BLaER1 treated with 17β-estradiol and CSF1 and Interleukin-3, amounts not matched to agents 10 nM and 100 nM (cell line): Measurements from ENCODE around the gene CDRT15L2.
"Not testable (repeated sequence)": the region's sequence is repeated elsewhere in the genome, so short reads cannot be mapped to it uniquely, and the experiment has no call there.

ENCODE experiments used
- H3K27ac ChIP-seq, 11 experiments: shearing (Covaris generic); formaldehyde crosslinking; 2 replicates each; pipeline ENCODE4 v1.8.1; 2022
- H3K27me3 ChIP-seq, 11 experiments: shearing (Covaris generic); formaldehyde crosslinking; 2 replicates each; pipeline ENCODE4 v1.8.1; 2022
- H3K36me3 ChIP-seq, 11 experiments: shearing (Covaris generic); formaldehyde crosslinking; 2 replicates each; pipeline ENCODE4 v1.8.1; 2022
- H3K4me1 ChIP-seq, 10 experiments: shearing (Covaris generic); formaldehyde crosslinking; 2 replicates each; pipeline ENCODE4 v1.8.1; 2022
- H3K4me2 ChIP-seq, 11 experiments: shearing (Covaris generic); formaldehyde crosslinking; 2 replicates each; pipeline ENCODE4 v1.8.1; 2022
- H3K4me3 ChIP-seq, 10 experiments: shearing (Covaris generic); formaldehyde crosslinking; 2 replicates each; pipeline ENCODE4 v1.8.1; 2022
- H3K9ac ChIP-seq, 11 experiments: shearing (Covaris generic); formaldehyde crosslinking; 2 replicates each; pipeline ENCODE4 v1.8.1; 2022
- H3K9me3 ChIP-seq, 11 experiments: shearing (Covaris generic); formaldehyde crosslinking; replicated peaks in 1 of 11; 2 replicates each; pipeline ENCODE4 v1.8.1; 2022
- H4K20me1 ChIP-seq, 11 experiments: shearing (Covaris generic); formaldehyde crosslinking; 2 replicates each; pipeline ENCODE4 v1.8.1; 2022
- Cebpa-rat ChIP-seq, 11 experiments: shearing (Covaris generic); IDR thresholded peaks; 2 replicates each; pipeline ENCODE4 v1.8.1; 2022

Gene CDRT15L2

DNA sequence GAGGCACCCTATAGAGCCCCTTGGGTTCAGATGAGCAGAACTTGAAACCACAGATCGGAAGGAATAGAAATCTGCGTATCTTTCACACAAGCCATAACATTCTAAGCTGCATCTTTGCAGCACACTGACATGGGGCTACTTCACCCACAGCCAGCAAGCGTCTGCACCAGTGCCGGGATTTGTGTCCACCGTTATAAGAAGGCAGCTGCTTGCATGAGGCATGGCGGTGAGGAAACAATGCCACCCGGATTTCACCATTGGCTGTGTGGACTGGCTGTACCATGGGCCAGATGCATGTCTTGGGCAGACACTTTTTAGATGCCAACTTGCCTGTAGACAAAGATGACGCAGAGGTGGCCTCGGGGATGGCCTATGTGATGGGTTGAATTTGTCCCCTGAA lies 20.5 kb upstream of the CDRT15L2 start:
- not testable (repeated sequence) for H3K4me1 ChIP-seq, H3K4me3 ChIP-seq, H3K9me3 ChIP-seq, H3K9ac ChIP-seq, H3K4me2 ChIP-seq, H3K27me3 ChIP-seq, H3K36me3 ChIP-seq, H4K20me1 ChIP-seq, H3K27ac ChIP-seq

DNA sequence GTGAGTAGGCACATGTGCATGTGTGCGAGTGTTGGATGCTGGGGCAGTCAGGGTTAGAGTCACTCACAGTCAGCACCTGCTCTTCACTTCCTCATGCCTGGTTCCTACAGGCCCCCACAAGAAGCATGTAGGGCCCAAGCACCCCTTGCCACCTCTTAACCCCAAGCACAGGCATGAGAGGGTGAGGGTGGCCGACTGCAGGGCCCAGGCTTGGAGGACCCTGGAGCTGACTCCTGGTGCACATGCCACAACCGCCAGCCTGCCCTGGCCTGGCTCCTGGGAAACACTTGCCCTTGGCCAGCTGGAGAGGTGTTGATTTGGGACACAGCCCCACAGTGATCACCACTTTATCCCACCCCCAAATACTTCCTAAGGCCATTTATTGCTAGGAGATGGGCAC lies 16.9 kb upstream of the CDRT15L2 start:
- Histone ChIP-seq H3K9ac (no peak overlapping the region), H3K4me1 (0 out of 20 replicates have a peak, but pooled peaks cover 0 to 4% (median 0%) of the 10 kb centered on the region in 10 experiments), H4K20me1 (no peaks in the 10 kb centered on the region), H3K9me3 (no peaks in the 10 kb centered on the region), H3K4me3 (no peak overlapping the region), H3K4me2 (no peak overlapping the region), H3K36me3 (no peaks in the 10 kb centered on the region), H3K27ac (no peak overlapping the region), H3K27me3 (no peaks in the 10 kb centered on the region)
- TF ChIP-seq Cebpa-rat (IDR thresholded peaks at IDR 0.05) = no peak

GRCh38 chr17:20565245-20565644 lies 14.3 kb upstream of the CDRT15L2 start:
- H3K36me3 ChIP-seq, H3K4me2 ChIP-seq, H3K27me3 ChIP-seq, H3K4me3 ChIP-seq, H3K9me3 ChIP-seq, H3K27ac ChIP-seq, H3K4me1 ChIP-seq, H4K20me1 ChIP-seq, H3K9ac ChIP-seq: not testable (repeated sequence)

DNA sequence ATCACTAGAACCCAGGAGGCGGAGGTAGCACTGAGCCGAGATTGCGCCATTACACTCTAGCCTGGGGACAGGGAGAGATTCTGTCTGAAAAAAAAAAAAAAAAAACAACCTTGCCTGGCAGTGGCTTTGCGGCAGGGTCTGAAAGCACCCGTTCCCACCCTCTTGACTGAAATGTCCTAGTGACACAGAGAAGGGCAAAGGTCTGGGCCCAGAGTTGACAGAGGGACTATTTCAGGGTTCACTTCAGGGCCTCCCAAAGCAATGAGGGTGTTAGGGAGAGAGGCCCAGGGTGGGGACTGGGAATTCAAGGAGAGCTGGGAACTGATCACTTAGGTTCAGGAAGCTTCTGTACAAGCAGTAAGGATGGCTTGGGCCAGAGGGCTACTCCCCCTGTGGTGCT lies 13.8 kb upstream of the CDRT15L2 start:
- Histone ChIP-seq H3K36me3 (no peaks in the 10 kb centered on the region), H3K4me2 (no peak overlapping the region), H3K4me1 (peaks cover 0 to 5% (median 0%) of the 10 kb centered on the region in 10 experiments; a peak in 1 of 20 replicates), H3K27ac (no peak overlapping the region), H4K20me1 (no peaks in the 10 kb centered on the region), H3K27me3 (no peaks in the 10 kb centered on the region), H3K9me3 (no peaks in the 10 kb centered on the region), H3K9ac (no peak overlapping the region), H3K4me3 (no peak overlapping the region)
- TF ChIP-seq Cebpa-rat (IDR thresholded peaks at IDR 0.05) = no peak

GRCh38 chr17:20566736-20567135 lies 12.8 kb upstream of the CDRT15L2 start:
- H3K4me2 ChIP-seq, H3K27me3 ChIP-seq, H3K4me3 ChIP-seq, H3K9ac ChIP-seq, H4K20me1 ChIP-seq, H3K9me3 ChIP-seq, H3K27ac ChIP-seq, H3K36me3 ChIP-seq, H3K4me1 ChIP-seq: not testable (repeated sequence)

- H3K36me3 ChIP-seq, H4K20me1 ChIP-seq, H3K9ac ChIP-seq, H3K27me3 ChIP-seq, H3K9me3 ChIP-seq, H3K27ac ChIP-seq, H3K4me3 ChIP-seq, H3K4me2 ChIP-seq, H3K4me1 ChIP-seq: not testable (repeated sequence)
Measured at GRCh38 chr17:20567421-20567820, 12.1 kb upstream of the CDRT15L2 start.

GRCh38 chr17:20568604-20569003 lies 10.9 kb upstream of the CDRT15L2 start:
- H3K4me1 ChIP-seq, H4K20me1 ChIP-seq, H3K9ac ChIP-seq, H3K4me3 ChIP-seq, H3K27ac ChIP-seq, H3K9me3 ChIP-seq, H3K36me3 ChIP-seq, H3K27me3 ChIP-seq, H3K4me2 ChIP-seq: not testable (repeated sequence)

- H3K27ac ChIP-seq, H3K9me3 ChIP-seq, H3K9ac ChIP-seq, H3K36me3 ChIP-seq, H4K20me1 ChIP-seq, H3K4me3 ChIP-seq, H3K4me1 ChIP-seq, H3K4me2 ChIP-seq, H3K27me3 ChIP-seq: not testable (repeated sequence)
Measured at GRCh38 chr17:20571653-20572052, 7.9 kb upstream of the CDRT15L2 start.

GRCh38 chr17:20573216-20573615 lies 6.3 kb upstream of the CDRT15L2 start:
- not testable (repeated sequence) for H3K4me1 ChIP-seq, H4K20me1 ChIP-seq, H3K4me3 ChIP-seq, H3K27me3 ChIP-seq, H3K36me3 ChIP-seq, H3K9me3 ChIP-seq, H3K4me2 ChIP-seq, H3K9ac ChIP-seq, H3K27ac ChIP-seq

DNA sequence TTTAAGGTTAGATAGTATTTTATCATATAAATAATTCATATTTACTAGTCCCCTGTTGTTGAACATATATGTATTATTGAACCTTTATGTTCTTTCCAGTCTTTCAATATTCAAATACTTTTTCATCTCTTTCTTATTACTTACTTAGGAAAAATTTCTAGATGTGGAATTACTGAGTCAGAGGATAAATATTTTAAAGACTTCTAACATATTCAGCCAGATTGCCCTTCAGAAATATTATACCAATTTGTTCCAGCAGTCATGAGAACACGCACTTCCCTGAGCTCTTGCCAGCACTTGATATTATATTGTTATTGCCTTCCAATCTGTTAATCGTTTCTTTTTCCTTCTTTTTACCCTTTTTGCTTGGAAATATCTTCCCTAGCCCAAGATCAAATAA lies 4.5 kb upstream of the CDRT15L2 start:
- not testable (repeated sequence) for H3K9ac ChIP-seq, H3K9me3 ChIP-seq, H3K4me1 ChIP-seq, H3K36me3 ChIP-seq, H3K4me3 ChIP-seq, H3K4me2 ChIP-seq, H3K27me3 ChIP-seq, H3K27ac ChIP-seq, H4K20me1 ChIP-seq

GRCh38 chr17:20583891-20584577 lies 4.5 kb downstream of the CDRT15L2 start:
- not testable (repeated sequence) for H3K9me3 ChIP-seq, H3K9ac ChIP-seq, H3K4me1 ChIP-seq, H3K27me3 ChIP-seq, H3K36me3 ChIP-seq, H3K4me2 ChIP-seq, H3K27ac ChIP-seq, H4K20me1 ChIP-seq, H3K4me3 ChIP-seq

GRCh38 chr17:20588744-20589453 lies 9.4 kb downstream of the CDRT15L2 start:
- not testable (repeated sequence) for H3K36me3 ChIP-seq, H3K4me3 ChIP-seq, H3K9me3 ChIP-seq, H3K9ac ChIP-seq, H4K20me1 ChIP-seq, H3K27ac ChIP-seq, H3K4me1 ChIP-seq, H3K4me2 ChIP-seq, H3K27me3 ChIP-seq

GRCh38 chr17:20589454-20589810 lies 9.9 kb downstream of the CDRT15L2 start:
- not testable (repeated sequence) for H3K4me1 ChIP-seq, H4K20me1 ChIP-seq, H3K4me2 ChIP-seq, H3K27me3 ChIP-seq, H3K36me3 ChIP-seq, H3K9me3 ChIP-seq, H3K4me3 ChIP-seq, H3K9ac ChIP-seq, H3K27ac ChIP-seq

- not testable (repeated sequence) for H3K4me1 ChIP-seq, H3K4me2 ChIP-seq, H3K9ac ChIP-seq, H3K9me3 ChIP-seq, H3K36me3 ChIP-seq, H3K27ac ChIP-seq, H4K20me1 ChIP-seq, H3K27me3 ChIP-seq, H3K4me3 ChIP-seq
Measured at GRCh38 chr17:20591040-20591439, 11.5 kb downstream of the CDRT15L2 start.
